ENCODE results near the gene UBE2F.
"Not testable (repeated sequence)": the region's sequence is repeated elsewhere in the genome, so short reads cannot be mapped to it uniquely, and the experiment has no call there.

UBE2F gene

DNA sequence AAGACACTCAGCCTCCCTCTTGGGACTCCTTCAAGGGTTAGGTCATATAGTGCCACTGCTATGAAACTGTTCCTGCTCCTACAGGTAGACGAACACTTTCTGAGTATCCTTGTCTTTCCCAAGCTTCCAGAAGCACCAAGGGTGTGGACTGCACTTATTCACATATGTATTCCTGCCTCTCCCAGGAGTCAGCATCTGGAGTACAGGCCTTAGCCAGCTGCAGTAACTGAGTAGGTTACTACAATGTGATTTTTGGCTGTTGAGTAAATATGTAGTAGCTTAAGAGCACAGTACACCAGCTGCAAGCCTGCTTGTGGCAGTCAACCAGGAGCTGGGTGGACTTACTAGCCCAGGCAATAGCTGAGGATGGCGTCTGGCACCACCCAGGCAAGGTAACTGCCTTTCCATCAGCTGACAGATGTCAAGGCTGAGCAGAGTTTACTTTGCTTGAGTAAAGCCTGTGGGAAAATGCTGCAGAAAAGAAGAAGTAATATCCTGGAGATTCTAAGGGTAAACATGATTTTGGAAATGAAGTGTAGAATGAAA lies 80.0 kb downstream of the UBE2F start:
- DNase-seq (ENCODE audit: low read depth in 2 of 2), result no peak

DNA sequence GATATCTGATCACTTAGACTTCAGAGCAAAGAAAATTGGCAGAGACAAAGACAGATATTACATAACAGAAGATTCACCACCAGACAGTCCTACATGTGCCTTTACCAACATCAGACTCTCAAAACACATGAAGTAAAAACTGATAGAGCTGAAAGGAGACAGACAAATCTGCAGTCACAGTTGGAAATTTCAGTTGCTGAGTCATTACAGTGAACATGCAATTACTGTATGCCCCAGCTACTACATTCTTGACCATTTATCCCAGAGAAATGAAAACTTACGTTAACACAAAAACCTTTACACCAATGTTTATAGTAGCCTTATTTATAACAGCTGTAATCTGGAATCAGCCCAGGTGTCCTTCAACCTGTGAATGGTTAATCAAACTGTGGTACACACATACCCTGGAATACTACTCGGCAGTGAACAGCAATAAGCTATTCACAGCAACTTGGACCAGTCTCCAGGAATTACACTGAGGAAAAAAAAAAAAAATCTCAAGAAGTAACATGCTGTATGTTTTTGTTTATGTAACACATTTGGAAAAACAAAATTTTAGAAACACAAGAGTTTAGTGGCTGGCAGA lies 86.5 kb downstream of the UBE2F start:
- DNase-seq (ENCODE audit: low read depth in 2 of 2), result no peak

DNA sequence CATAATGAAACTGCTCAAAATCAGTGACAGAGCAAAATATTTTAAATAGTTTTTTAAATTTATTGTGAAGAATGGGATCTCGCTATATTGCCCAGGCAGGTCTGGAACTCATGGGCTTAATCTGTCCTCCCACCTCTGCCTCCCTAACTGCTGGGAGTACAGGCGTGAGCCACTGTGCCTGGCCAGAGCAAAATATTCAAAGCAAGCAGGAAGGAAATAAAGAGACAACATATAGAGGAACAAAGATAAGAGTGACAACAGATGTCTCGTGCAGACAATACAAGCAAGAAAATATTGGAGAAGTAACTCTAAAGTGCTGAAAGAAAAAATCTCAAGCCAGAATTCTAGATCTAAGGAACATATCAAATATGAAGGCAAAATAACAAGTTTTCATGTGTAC lies 89.0 kb downstream of the UBE2F start:
- no peak for DNase-seq (ENCODE audit: low read depth in 2 of 2)

DNA sequence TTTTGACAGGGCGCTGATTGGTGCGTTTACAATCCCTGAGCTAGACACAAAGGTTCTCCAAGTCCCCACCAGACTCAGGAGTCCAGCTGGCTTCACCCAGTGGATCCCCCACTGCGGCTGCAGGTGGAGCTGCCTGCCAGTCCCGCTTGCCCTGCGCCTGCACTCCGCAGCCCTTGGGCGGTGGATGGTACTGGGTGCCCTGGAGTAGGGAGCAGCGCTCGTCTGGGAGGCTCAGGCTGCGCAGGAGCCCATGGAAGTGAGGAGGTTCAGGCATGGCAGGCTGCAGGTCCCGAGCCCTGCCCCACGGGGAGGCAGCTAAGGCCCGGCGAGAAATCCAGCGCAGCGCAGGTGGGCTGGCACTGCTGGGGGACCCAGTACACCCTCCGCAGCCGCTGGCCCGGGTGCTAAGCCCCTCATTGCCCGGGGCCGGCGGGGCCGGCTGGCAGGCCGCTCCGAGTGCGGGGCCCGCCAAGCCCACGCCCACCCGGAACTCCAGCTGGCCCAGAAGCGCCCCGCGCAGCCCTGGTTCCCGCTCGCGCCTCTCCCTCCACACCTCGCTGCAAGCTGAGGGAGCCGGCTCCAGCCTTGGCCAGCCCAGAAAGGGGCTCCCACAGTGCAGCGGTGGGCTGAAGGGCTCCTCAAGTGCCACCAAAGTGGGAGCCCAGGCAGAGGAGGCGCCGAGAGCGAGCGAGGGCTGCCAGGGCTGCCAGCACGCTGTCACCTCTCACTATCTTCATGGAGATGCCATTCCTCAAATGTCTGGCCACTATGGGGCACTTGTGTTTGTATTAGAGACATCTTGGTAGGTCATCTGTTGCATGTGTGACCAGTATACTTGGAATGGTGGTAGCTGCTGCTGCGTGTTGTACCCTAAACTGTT lies 91.1 kb downstream of the UBE2F start:
- not testable (repeated sequence) for DNase-seq (ENCODE audit: low read depth in 2 of 2)

DNA sequence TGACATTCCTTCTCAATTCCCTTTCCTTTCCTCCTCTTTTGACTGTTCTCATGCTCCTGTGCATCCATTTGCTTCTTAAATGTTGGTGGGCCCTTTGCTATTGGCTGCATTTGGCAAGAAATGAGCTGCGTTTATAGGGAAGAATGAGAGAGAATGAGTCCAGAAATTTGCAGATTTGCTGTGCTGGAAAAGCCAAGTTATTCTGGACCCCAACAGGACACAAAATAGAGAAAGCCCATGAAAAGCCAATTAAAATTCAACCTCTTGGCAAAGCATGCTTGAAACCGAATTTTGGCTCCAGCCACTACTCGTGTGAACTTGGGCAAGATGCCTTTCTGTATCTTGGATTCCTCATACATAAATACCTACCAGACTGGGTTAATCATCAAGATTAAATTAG lies 92.7 kb downstream of the UBE2F start:
- no peak for DNase-seq (ENCODE audit: low read depth in 2 of 2)

DNA sequence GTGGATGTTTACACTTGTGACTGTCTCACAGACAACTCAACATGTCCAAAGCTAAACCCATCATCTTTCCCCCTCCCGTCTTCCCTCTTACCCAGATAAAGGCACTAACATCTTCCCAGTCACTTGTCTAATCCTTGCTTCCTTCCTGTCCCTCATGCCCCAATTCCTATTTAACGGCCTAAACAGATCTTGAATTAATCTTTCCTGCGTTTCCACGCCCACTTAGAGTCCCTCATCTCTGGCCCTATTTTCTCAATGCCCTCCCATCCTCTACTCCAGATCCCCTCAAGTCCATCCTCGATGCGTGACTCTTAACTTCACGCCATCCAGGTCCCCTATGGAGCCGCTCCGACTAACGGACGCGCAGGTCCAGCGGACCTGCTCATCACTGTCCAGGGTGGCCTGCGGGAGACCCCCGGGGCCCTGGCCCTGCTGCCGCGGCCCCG lies 93.3 kb downstream of the UBE2F start:
- DNase-seq (ENCODE audit: low read depth in 2 of 2), result no peak

DNA sequence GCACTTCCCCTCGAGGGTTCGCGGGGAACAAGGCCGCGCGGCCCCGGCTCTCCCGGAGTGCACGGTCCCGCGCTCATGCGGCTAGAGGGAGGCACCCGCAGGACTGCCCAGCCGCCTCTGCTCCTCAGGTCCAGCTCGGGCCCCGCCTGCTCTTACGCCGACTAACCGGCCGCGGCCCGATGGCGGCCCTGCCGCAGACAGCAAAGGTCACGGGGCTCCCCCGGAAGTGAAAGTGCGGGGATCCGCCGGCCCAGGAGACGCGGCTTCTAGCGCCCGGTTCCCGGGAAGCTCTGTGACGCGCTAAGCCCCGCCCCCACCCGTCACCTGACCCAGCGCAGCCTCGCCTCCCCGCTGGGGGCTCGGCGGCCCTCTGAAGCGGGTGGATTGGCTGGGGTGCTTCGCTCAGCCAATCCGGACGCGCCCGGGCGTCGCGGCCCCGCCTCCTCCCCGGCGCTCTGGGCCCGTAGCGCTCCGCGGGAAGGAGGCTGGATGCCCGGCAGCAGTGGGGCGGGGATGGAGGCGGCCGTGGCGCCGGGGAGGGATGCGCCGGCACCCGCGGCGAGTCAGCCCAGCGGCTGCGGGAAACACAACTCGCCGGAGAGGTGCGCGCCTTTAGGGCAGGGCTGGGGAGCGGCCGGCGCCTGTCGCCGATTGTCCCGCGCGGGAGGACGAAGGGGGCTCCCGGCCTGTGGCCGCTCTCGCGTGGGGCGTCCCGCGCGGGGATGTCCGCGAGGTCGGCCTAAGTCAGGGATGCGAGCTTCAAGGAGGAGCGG lies 93.9 kb downstream of the UBE2F start, which contains the start of gene SCLY:
SCLY (plus strand) TSS at position 460 of the 773 bp plus-strand sequence; CDS start at position 514, 54 bp downstream.
- DNase-seq (ENCODE audit: low read depth in 2 of 2), result peak; percentile 95

DNA sequence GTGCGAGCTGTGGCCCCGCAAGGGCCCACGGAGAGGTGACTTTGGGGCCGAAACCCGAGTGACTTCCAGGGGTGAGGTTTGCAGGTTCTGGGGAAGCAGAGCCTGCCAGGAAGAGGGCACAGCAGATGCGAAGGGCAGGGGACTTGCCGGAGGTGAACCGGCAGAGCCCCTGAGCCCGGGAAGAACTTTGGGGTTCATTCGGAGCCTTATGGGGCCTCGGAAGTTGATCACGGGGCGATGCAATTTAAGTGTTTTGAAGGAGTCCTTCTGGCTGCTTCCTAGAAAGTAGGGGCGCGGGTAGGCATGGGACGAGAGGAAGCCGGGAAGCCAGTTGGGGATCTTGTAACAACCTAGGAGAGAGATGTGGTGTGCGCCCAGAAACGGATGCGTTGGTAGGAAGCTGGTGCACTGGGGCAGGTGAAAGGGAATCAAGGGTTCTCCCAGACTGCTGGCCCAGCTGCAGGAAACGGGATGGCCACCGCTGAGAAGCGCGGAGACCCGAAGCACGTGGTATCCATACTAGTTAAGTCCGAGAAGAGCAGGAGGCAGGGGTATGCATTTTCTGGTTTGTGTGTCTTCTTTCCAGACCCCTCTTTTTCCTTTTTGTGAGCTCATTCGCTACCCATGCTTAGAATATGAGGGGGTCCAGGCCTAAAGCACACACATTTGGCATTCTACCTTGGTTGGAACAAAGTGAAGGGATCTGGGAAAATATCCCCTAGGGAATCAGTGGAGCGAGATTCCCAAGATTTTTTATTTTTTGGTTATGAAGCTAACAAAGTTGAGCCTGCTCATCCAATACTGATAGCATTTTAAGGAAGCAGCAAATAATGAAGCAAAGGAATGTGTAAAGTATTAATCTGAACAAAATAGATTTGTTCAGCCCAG lies 94.7 kb downstream of the UBE2F start:
- no peak for DNase-seq (ENCODE audit: low read depth in 2 of 2)

DNA sequence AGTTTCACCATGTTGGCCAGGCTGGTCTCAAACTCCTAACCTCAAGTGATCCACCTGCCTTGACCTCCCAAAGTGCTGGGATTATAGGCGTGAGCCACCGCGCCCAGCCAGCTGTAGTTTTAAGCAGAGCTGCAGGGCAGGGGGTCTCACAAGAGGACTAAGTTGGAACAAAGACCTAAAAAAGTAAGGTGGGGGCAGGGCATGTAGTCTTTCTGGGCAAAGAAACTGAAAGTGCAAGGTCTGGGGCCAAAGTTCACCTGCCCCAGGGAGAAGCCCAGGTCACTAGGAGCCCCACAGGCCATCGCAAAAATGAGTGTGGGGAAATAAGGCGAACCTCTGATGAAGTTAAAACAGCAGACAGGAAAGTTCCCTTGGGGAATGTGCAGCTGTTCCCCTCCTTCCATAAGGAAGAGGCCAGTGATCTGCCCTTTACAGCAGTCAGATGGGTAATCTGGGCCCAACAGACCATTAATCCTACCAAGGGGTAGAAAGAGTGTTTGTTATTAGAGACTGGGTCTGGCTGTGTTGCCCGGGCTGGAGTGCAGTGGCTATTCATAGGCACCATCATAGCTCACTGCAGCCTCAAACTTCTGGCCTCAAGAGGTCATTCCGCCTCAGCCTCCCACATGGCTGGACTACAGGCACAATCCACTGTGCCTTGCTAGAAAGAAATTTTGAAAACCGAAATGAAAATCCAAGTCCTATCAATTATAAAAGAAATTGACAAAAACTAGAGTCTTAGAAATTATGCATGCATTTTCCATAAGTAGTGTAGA lies 96.8 kb downstream of the UBE2F start:
- no peak for DNase-seq (ENCODE audit: low read depth in 2 of 2)

DNA sequence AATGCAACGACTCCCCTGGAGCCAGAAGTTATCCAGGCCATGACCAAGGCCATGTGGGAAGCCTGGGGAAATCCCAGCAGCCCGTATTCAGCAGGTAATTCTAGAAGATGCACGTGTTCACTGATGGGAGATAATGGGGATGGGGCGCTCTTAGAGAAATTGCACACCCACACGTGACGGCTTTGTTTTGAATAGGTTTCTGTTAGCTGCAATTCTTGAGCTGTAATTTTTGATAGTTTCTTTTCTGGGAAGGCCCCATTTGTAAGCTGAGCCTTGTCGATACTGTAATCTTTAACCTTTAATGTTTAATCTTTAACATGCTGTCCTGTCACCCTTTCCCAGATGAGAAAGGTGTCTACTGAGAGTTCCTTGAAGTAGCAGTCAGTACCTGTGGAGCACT lies 97.6 kb downstream of the UBE2F start:
- no peak for DNase-seq (ENCODE audit: low read depth in 2 of 2)

DNA sequence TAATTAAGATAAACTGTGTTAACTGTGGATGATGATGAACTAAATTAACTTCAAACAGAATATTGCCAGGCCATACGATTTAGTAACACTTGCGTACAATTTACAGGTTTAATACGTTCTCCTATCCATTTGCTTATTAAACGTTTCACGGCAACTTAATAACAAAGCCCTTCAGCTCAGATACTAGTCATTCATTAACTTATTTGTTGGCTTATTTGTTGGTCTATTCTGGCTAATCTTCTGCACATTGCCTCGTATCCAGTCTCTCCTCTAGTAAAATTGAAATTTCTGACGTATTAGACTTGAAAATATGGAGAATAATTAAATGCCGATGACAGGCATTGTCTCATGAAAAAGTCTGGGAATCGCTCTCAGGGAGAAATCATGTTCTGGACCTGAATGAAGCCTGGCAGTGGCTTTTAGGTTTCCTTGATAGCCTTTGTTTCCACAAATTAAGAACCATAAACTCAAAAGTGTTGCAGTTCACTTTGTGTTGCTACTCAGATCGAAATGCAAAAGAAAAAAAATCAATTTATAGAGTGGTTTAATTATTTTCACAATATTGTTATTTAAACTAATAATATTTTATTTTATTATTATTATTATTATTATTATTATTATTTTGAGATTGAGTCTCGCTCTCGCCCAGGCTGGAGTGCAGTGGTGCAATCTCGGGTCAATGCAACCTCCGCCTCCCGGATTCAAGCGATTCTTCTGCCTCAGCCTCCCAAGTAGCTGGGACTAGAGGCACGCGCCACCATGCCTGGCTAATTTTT lies 98.4 kb downstream of the UBE2F start:
- DNase-seq (ENCODE audit: low read depth in 2 of 2), result no peak

DNA sequence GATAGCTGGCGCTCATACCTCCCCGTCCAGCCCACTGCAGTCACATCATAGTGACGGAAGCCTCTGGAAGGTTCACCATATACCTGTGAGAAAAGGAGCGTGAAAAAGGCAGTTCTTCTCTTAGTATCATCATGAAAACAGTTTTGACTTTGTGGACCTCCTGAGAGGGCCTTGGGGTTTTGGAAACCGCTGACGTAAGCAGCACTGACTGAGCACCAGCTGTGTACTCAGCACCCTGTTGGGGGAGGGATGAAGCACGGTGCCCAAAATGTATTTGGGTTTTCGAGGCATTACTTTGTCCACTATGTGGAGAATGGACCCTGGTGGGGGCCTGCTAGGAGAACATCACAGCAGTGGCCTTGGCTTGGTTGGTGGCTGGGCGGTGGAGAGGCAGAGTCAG lies 99.4 kb downstream of the UBE2F start:
- no peak for DNase-seq (ENCODE audit: low read depth in 2 of 2)

DNA sequence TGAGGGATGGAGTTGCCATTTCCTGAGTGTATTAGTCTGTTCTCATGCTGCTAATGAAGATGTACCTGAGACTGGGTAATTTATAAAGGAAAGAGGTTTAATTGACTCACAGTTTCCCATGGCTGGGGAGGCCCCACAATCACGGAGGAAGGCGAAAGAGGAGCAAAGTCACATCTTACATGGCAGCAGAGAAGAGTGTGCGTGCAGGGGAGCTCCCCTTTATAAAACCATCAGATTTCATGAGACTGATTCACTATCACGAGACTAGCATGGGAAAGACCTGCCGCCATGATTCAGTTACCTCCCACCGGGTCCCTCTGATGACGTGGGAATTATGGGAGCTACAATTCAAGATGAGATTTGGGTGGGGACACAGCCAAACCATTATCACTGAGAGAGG lies 99.9 kb downstream of the UBE2F start:
- DNase-seq (ENCODE audit: low read depth in 2 of 2), result not testable (repeated sequence)

DNA sequence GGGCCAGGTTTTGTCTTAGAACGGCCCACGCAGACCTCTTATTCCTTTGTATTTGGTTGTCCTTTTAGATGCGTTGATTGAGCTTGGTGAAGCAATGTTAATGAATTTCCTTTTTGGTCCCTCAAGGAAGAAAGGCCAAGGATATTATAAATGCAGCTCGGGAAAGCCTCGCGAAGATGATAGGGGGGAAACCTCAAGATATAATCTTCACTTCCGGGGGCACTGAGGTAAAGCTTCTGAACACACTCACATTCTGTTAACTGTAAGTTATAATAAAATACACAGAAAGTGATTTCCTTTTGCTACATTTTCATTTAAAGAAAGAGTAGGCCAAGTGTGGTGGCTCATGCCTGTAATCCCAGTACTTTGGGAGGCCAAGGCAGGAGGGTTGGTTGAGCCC lies 101.1 kb downstream of the UBE2F start:
- DNase-seq (ENCODE audit: low read depth in 2 of 2), result no peak

DNA sequence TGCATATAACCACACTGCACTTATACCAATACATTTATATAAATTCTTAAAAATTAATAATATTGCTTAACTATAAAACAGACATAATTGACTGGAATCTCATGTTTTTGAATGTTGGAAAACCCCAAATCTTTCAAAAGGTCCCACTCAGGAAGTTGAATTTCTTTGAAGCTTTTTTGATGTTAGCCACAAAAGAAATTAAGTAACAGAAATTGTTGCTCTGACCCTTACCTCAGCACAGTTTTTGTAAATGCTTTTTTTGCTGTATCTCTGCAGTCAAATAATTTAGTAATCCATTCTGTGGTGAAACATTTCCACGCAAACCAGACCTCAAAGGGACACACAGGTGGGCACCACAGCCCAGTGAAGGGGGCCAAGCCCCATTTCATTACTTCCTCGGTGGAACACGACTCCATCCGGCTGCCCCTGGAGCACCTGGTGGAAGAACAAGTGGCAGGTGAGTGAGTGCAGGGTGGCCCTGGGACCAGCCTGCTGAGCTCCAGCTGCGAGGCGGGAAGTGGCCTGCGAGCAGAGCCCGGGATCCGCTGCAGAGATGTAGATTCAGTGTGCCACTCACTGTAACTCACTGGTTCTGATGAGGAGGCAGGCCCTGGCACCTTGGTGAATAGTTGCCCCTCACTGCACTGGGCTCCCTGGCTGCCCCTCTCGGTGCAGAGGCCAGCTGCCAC lies 102.4 kb downstream of the UBE2F start:
- no peak for DNase-seq (ENCODE audit: low read depth in 2 of 2)

DNA sequence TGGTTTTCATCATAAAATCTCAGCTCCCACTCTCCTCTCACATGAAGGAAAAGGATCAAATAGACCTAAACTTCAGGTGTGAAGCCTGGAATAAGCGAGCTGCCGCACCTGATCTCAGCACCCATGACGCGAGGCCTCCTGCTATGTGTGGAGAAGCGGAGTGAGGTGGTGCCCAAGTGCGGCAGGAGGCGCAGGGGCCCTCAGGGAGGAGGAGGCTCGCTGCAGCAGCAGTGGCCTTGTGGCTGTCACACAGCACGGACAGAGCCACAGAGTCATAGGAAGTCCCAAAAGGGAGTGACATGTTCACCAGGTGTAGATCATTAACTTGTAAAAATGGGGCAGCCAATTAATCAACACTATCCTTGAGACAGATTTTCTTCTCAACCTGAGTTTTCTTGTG lies 103.1 kb downstream of the UBE2F start:
- no peak for DNase-seq (ENCODE audit: low read depth in 2 of 2)

DNA sequence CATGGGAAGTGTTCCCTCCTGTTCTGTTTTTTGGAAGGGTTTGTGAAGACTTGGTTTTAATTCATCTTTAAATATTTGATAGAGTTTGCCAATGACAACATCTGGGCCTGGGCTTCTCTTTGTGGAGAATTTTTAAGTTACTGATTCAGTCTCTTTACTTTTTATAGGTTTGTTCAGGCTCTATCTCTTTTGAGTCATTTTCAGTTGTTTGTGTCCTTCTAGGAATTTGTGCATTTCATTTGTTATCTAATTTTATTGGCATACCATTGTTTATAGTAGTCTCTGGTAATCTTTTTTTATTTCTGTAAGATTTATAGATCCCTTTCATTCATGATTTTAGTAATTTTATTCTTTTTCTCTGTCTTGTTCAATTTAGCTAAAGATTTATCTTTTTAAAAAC lies 108.6 kb downstream of the UBE2F start:
- DNase-seq (ENCODE audit: low read depth in 2 of 2), result no peak

DNA sequence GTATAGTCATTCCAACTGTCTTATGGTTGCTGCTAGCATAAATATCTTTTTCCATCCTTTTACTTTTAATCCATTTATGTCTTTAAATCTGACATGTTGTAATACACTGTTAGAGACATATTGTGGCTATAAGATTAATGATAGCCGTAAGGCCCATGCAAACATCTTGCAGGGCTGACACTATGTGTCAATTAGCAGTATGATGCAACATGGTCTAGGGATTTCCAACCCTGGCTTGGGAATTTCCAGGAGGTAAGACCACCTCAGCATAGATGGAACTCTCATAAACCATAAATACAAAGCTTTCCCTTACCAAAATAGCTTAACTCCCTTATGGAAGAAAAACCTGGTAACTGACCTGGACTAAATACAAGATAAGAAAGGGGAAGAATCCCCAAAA lies 110.5 kb downstream of the UBE2F start:
- DNase-seq (ENCODE audit: low read depth in 2 of 2), result peak; percentile 29

DNA sequence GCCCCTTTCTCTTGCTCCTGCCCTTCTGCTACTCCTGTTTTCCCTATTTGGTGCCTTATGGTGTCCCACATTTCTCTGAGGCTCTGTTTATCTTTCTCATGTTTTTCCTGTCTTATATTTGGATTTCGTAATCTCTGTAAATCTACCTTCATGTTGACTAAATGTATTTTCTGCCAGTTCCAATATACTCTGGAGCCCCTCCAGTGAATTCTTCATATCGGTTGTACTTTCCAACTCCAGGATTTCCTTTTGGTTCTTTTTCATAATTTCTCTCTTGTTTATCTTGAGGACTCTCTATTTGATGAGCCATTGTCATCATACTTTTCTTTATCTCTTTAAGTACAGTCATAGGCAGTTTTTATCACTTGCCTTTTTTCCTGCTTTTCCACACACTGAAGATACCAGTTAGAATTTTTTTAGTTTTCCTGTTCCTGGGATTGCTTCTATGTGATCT lies 113.1 kb downstream of the UBE2F start:
- no peak for DNase-seq (ENCODE audit: low read depth in 2 of 2)

Data from fibroblast of skin of left quadriceps (primary cell).